ENCODE measurements around the gene WHRN.

DNA sequence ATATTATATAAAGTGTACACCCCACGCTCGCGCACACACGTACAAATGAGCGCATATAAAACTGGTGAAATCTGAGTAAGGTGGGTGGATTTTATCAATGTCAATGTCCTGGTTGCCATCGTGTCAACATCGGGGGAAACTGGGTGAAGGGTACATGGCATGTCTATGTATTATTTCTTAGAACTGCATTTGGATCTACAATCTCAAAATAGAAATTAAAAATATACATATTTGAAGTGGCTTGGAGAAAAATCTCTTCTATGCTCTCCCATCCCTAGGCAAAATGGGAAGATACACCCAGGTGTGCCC is 763 bp upstream of the WHRN start:
- TF ChIP-seq, protein P1, sequence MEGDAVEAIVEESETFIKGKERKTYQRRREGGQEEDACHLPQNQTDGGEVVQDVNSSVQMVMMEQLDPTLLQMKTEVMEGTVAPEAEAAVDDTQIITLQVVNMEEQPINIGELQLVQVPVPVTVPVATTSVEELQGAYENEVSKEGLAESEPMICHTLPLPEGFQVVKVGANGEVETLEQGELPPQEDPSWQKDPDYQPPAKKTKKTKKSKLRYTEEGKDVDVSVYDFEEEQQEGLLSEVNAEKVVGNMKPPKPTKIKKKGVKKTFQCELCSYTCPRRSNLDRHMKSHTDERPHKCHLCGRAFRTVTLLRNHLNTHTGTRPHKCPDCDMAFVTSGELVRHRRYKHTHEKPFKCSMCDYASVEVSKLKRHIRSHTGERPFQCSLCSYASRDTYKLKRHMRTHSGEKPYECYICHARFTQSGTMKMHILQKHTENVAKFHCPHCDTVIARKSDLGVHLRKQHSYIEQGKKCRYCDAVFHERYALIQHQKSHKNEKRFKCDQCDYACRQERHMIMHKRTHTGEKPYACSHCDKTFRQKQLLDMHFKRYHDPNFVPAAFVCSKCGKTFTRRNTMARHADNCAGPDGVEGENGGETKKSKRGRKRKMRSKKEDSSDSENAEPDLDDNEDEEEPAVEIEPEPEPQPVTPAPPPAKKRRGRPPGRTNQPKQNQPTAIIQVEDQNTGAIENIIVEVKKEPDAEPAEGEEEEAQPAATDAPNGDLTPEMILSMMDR (IDR thresholded peaks at IDR 0.05), result no peak
- no peak for TF ChIP-seq EZH2 (IDR thresholded peaks at IDR 0.05; ENCODE audit: borderline replicate concordance, insufficient read depth, low read depth, low read length, poor library complexity, severe bottlenecking)
